ENCODE data around the gene SLFN12. TPM values are rescaled to one million over a fixed set of nuclear protein-coding genes. Genes with fewer than 3 reads are reported as not detected.

The SLFN12 gene
- total RNA-seq, 1 experiment from 2014 or later, result 12.7 TPM

GRCh38 chr17:35390156-35390555 is 42.1 kb downstream of the SLFN12 start:
- Mint-ChIP-seq H3K27ac (no peak overlapping the region), H3K27me3 (ENCODE audit: low read depth) (peaks cover 31% of the 10 kb centered on the region), H3K4me1 (peaks cover 17% of the 10 kb centered on the region), H3K9me3 (peaks cover 14% of the 10 kb centered on the region), H3K36me3 (peaks cover 7% of the 10 kb centered on the region), H3K4me3 (no peak overlapping the region)
- peak; percentile 72 for ATAC-seq
- DNase-seq (ENCODE audit: low spot score), result no peak
- TF ChIP-seq TCF7 (CRISPR knock-in tag; IDR thresholded peaks at IDR 0.05; ENCODE audit: low read depth) (no peak), GTF2I (CRISPR knock-in tag; conservative IDR thresholded peaks at IDR 0.05) (no peak), PRRX2 (CRISPR knock-in tag; IDR thresholded peaks at IDR 0.05) (no peak), ZNF281 (CRISPR knock-in tag; IDR thresholded peaks at IDR 0.05) (no peak), ZNF532 (CRISPR knock-in tag; IDR thresholded peaks at IDR 0.05; ENCODE audit: borderline replicate concordance) (no peak), ESRRA (CRISPR knock-in tag; IDR thresholded peaks at IDR 0.05; ENCODE audit: borderline replicate concordance) (no peak)
- POLR2A ChIA-PET, result no interaction called here
- CTCF ChIA-PET, result interaction anchor here (0.6 kb wide), 2 partner anchors 70 to 868 kb away, joined by 3 to 6 read pairs; no protein-coding TSS in a partner anchor

GRCh38 chr17:35387496-35387895 is 44.8 kb downstream of the SLFN12 start:
- POLR2A ChIA-PET, result no interaction called here
- Mint-ChIP-seq H3K27ac (no peak overlapping the region), H3K9me3 (no peaks in the 10 kb centered on the region), H3K27me3 (ENCODE audit: low read depth) (peaks cover 30% of the 10 kb centered on the region), H3K4me3 (no peak overlapping the region), H3K36me3 (no peaks in the 10 kb centered on the region), H3K4me1 (peaks cover 31% of the 10 kb centered on the region)
- ATAC-seq (no peak), DNase-seq (ENCODE audit: low spot score) (no peak)
- no peak for TF ChIP-seq STAT6 (CRISPR knock-in tag; conservative IDR thresholded peaks at IDR 0.05; ENCODE audit: low read depth)
- TF ChIP-seq IRF1 (CRISPR knock-in tag; IDR thresholded peaks at IDR 0.05), result no peak
- no peak for TF ChIP-seq CBFB (CRISPR knock-in tag; IDR thresholded peaks at IDR 0.05; ENCODE audit: low read depth)
- TF ChIP-seq NR3C1 (CRISPR knock-in tag; conservative IDR thresholded peaks at IDR 0.05; ENCODE audit: low read depth), result no peak
- TF ChIP-seq USF1 (CRISPR knock-in tag; IDR thresholded peaks at IDR 0.05), result no peak
- TF ChIP-seq TEAD4 (CRISPR knock-in tag; IDR thresholded peaks at IDR 0.05), result no peak
- TF ChIP-seq FOXP1 (CRISPR knock-in tag; IDR thresholded peaks at IDR 0.05; ENCODE audit: borderline replicate concordance), result no peak
- TF ChIP-seq ZNF232 (CRISPR knock-in tag; IDR thresholded peaks at IDR 0.05), result no peak
- no peak for TF ChIP-seq TP53 (CRISPR knock-in tag; IDR thresholded peaks at IDR 0.05)
- TF ChIP-seq ZNF396 (CRISPR knock-in tag; IDR thresholded peaks at IDR 0.05; ENCODE audit: borderline replicate concordance), result no peak
- TF ChIP-seq ZNF512 (CRISPR knock-in tag; IDR thresholded peaks at IDR 0.05; ENCODE audit: borderline replicate concordance), result no peak
- no peak for TF ChIP-seq NFATC4 (CRISPR knock-in tag; IDR thresholded peaks at IDR 0.05)
- TF ChIP-seq ATF1 (CRISPR knock-in tag; IDR thresholded peaks at IDR 0.05), result no peak
- TF ChIP-seq KAT7 (CRISPR knock-in tag; IDR thresholded peaks at IDR 0.05; ENCODE audit: borderline replicate concordance), result no peak
- TF ChIP-seq ZBTB21 (CRISPR knock-in tag; IDR thresholded peaks at IDR 0.05; ENCODE audit: borderline replicate concordance), result no peak
- CTCF ChIA-PET, result no interaction called here
